A549 (cell line): ENCODE data around the gene MLLT3. TPM values are rescaled to one million over a fixed set of nuclear protein-coding genes. Genes with fewer than 3 reads are reported as not detected.

ENCODE experiments used
- ATAC-seq, 2 experiments: fragments of 200-7000 bp in 1 of 2; fragments of >200 bp in 1 of 2; cut with Nextera tagmentation in 1 of 2; cut with Tn5 transposase in 1 of 2; 3 replicates each; pipeline versions ENCODE4 v1.8.0 to v1.9.1; 2018 to 2020; ENCODE audit warnings: mild to moderate bottlenecking in 1 of 2, moderate library complexity in 1 of 2
- CTCF ChIA-PET: fragments of 300-600 bp; sonication (Branson Sonifier 250); formaldehyde crosslinking; extraction: SDS; loops from one replicate; lab custom pipeline; 2021; ENCODE audit warnings: antibody characterized with exemption, inconsistent platforms; lab: Yijun Ruan, JAX
- POLR2A ChIA-PET: fragments of 350-600 bp; formaldehyde crosslinking; extraction: SDS; loops from one replicate; lab custom pipeline; 2021; ENCODE audit warnings: antibody characterized with exemption, inconsistent platforms; lab: Yijun Ruan, JAX
- DNase-seq, 2 experiments: peaks; one replicate each; pipeline versions ENCODE4 v3.0.0 to v3.0.0-alpha.2; 2011 to 2016; ENCODE audit warnings: low read depth in 1 of 2, low spot score in 1 of 2
- FAIRE-seq: peaks from 2 replicates; lab custom pipeline; 2011; peaks lifted over from hg19 to GRCh38; lab: Jason Lieb, UNC
- H3K27ac ChIP-seq, 2 experiments: fragments of >200 bp; sonication (Bioruptor Twin); formaldehyde crosslinking; 3 replicates each; pipeline ENCODE4 v1.5.1; 2016 to 2017
- H3K4me1 ChIP-seq: fragments of >200 bp; sonication (Bioruptor Twin); formaldehyde crosslinking; 3 replicates; pipeline ENCODE4 v1.6.1; 2016
- H3K4me2 ChIP-seq: fragments of >200 bp; sonication (Bioruptor Twin); formaldehyde crosslinking; 3 replicates; pipeline ENCODE4 v1.6.1; 2016
- H3K4me3 ChIP-seq: fragments of >200 bp; sonication (Bioruptor Twin); formaldehyde crosslinking; 3 replicates; pipeline ENCODE4 v1.5.1; 2016
- H3K9me3 ChIP-seq: fragments of >200 bp; sonication (Bioruptor Twin); formaldehyde crosslinking; 3 replicates; pipeline ENCODE4 v1.6.1; 2016
- ATOH8 ChIP-seq: fragments of 250-450 bp; sonication (Bioruptor Pico); IDR thresholded peaks from 2 replicates; pipeline ENCODE4 v1.5.0; 2020; ENCODE audit warnings: low read depth, mild to moderate bottlenecking, moderate library complexity
- CBX8 ChIP-seq: fragments of 200-600 bp; sonication (generic); IDR thresholded peaks from 2 replicates; pipeline ENCODE4 v1.6.1; 2016
- CEBPB ChIP-seq, 2 experiments: fragments of >200 bp in 1 of 2; sonication (Bioruptor Twin) in 1 of 2; formaldehyde crosslinking in 1 of 2; IDR thresholded peaks; 2 replicates each; pipeline ENCODE4 v1.6.1; 2012 to 2016
- CHD4 ChIP-seq: fragments of 200-600 bp; sonication (generic); IDR thresholded peaks from 2 replicates; pipeline ENCODE4 v1.6.1; 2016; ENCODE audit warnings: antibody characterized with exemption, mild to moderate bottlenecking, borderline replicate concordance
- CTCF ChIP-seq: fragments of >200 bp; sonication (Bioruptor Twin); formaldehyde crosslinking; IDR thresholded peaks from 3 replicates; pipeline ENCODE4 v1.5.1; 2016
- ELK1 ChIP-seq: fragments of 150-350 bp; IDR thresholded peaks from 2 replicates; pipeline ENCODE4 v1.6.1; 2014; ENCODE audit warnings: low read depth, mild to moderate bottlenecking, low read length
- FOSL2 ChIP-seq, 2 experiments: fragments of 450-650 bp in 1 of 2; fragments of >200 bp in 1 of 2; sonication (Bioruptor Twin) in 1 of 2; formaldehyde crosslinking; IDR thresholded peaks; 2 replicates each; pipeline versions ENCODE4 v1.5.0 to v1.6.1; 2016 to 2020; ENCODE audit warnings: mild to moderate bottlenecking in 1 of 2, moderate library complexity in 1 of 2
- GATA3 ChIP-seq: IDR thresholded peaks from 2 replicates; pipeline ENCODE4 v1.6.1; 2012; ENCODE audit warnings: borderline replicate concordance
- HDAC2 ChIP-seq: fragments of 200-600 bp; sonication (generic); IDR thresholded peaks from 2 replicates; pipeline ENCODE4 v1.6.1; 2016
- HES2 ChIP-seq: fragments of >200 bp; sonication (Bioruptor Twin); formaldehyde crosslinking; IDR thresholded peaks from 2 replicates; pipeline ENCODE4 v1.6.1; 2016
- HOXB13 ChIP-seq: fragments of 250-450 bp; sonication (Bioruptor Pico); IDR thresholded peaks from 2 replicates; pipeline ENCODE4 v1.5.0; 2020; ENCODE audit warnings: low read depth, mild to moderate bottlenecking, moderate library complexity
- JUN ChIP-seq, 2 experiments: fragments of >200 bp; sonication (Bioruptor Twin); formaldehyde crosslinking; IDR thresholded peaks; 2 replicates in 1 of 2; 3 replicates in 1 of 2; pipeline ENCODE4 v1.6.1; 2016 to 2017
- JUNB ChIP-seq: fragments of >200 bp; sonication (Bioruptor Twin); formaldehyde crosslinking; IDR thresholded peaks from 2 replicates; pipeline ENCODE4 v1.6.1; 2016
- MAZ ChIP-seq: fragments of 150-350 bp; IDR thresholded peaks from 2 replicates; pipeline ENCODE4 v1.6.1; 2014; ENCODE audit warnings: antibody characterized with exemption, low read depth, low read length, borderline replicate concordance
- MYC ChIP-seq: IDR thresholded peaks from 2 replicates; pipeline ENCODE4 v1.6.1; 2012; ENCODE audit warnings: mild to moderate bottlenecking, inconsistent platforms, low read length, improper control_type of control experiment, borderline replicate concordance
- NFE2L2 ChIP-seq: fragments of 150-350 bp; conservative IDR thresholded peaks from 2 replicates; pipeline ENCODE4 v1.6.1; 2014; ENCODE audit warnings: low read length
- POLR2A ChIP-seq: IDR thresholded peaks from 2 replicates; pipeline ENCODE4 v1.6.1; 2012; ENCODE audit warnings: mild to moderate bottlenecking, low read length
- REST ChIP-seq: fragments of 200-600 bp; sonication (generic); IDR thresholded peaks from 2 replicates; pipeline ENCODE4 v1.6.1; 2016; ENCODE audit warnings: antibody characterized with exemption, mild to moderate bottlenecking, moderate library complexity
- RFX5 ChIP-seq: fragments of 450-650 bp; IDR thresholded peaks from 2 replicates; pipeline ENCODE4 v1.7.1; 2014; ENCODE audit warnings: antibody characterized with exemption, mild to moderate bottlenecking, moderate library complexity
- RNF2 ChIP-seq: fragments of 200-600 bp; sonication (generic); IDR thresholded peaks from 2 replicates; pipeline ENCODE4 v1.6.1; 2016; ENCODE audit warnings: low read depth, mild to moderate bottlenecking, antibody characterized with exemption, moderate library complexity, borderline replicate concordance
- SREBF2 ChIP-seq: fragments of 450-650 bp; IDR thresholded peaks from 2 replicates; pipeline ENCODE4 v1.6.1; 2014; ENCODE audit warnings: mild to moderate bottlenecking, moderate library complexity
- USF2 ChIP-seq: fragments of 450-650 bp; IDR thresholded peaks from 2 replicates; pipeline ENCODE4 v1.6.1; 2014; ENCODE audit warnings: antibody characterized with exemption
- ZFP36 ChIP-seq: fragments of 450-650 bp; IDR thresholded peaks from 2 replicates; pipeline ENCODE4 v1.6.1; 2014; ENCODE audit warnings: borderline replicate concordance; ENCODE audit not compliant: partially characterized antibody
- ZSCAN20 ChIP-seq: fragments of 250-450 bp; sonication (Bioruptor Pico); IDR thresholded peaks from 2 replicates; pipeline ENCODE4 v1.8.0; 2022; ENCODE audit warnings: mild to moderate bottlenecking, moderate library complexity
- WGBS: methylation state at CpG from one replicate; pipeline ENCODE4 v1.1.6; 2017; ENCODE audit errors: missing lambda C conversion rate; 5-methylcytosine and 5-hydroxymethylcytosine counted together
- polyA plus RNA-seq, 4 experiments: library from polyadenylated mRNA; depleted of rRNA in 3 of 4; stranded (reverse); fragments of >200 nt; fragmentation: RNase III in 1 of 4; extraction: RNeasy Plus Mini Kit Qiagen cat#74134 plus additional on column Dnase treatment in 1 of 4; gene quantifications; 2 replicates in 3 of 4; 3 replicates in 1 of 4; pipeline ENCODE4 v1.2.3, GENCODE V29; 2011 to 2017

Gene MLLT3
- polyA plus RNA-seq, 2 of the 4 experiments (the other 2 are of a cell fraction): 14.3 to 47.6 TPM

GRCh38 chr9:20538956-20539355 is 83.3 kb downstream of the MLLT3 start:
- no peak overlapping the region for H3K4me3 ChIP-seq
- CTCF ChIA-PET: no interaction called here
- TF ChIP-seq CTCF (no peak), CHD4 (no peak), MYC (no peak), HES2 (no peak), MAZ (no peak), HDAC2 (no peak), ZSCAN20 (CRISPR knock-in tag) (no peak), REST (no peak), USF2 (no peak)
- TF ChIP-seq, all 56 proteins: peak for 0
- 64% methylated on average over 1 of the region's 1 CpG for WGBS
- Histone ChIP-seq H3K9me3 (peaks cover 17% of the 10 kb centered on the region), H3K27ac (no peak overlapping the region), H3K4me1 (0 out of 3 replicates have a peak, but pooled peaks cover 4% of the 10 kb centered on the region), H3K4me2 (no peak overlapping the region)
- POLR2A ChIA-PET: no interaction called here
- no peak for ATAC-seq
- FAIRE-seq: no peak
- DNase-seq: no peak

- H3K27ac ChIP-seq: no peak overlapping the region
Measured at GRCh38 chr9:20538092-20538491, 84.2 kb downstream of the MLLT3 start.

More at GRCh38 chr9:20538092-20538491, 84.2 kb downstream of the MLLT3 start:
- TF ChIP-seq GATA3 (no peak), RFX5 (no peak), SREBF2 (no peak), ATOH8 (CRISPR knock-in tag) (no peak), JUNB (no peak), NFE2L2 (no peak), ELK1 (no peak), CHD4 (no peak), CBX8 (no peak), FOSL2 (IDR thresholded peaks at IDR 0.05) (no peak), FOSL2 (CRISPR knock-in tag; IDR thresholded peaks at IDR 0.05) (no peak), POLR2A (no peak), HDAC2 (no peak), CEBPB (IDR thresholded peaks at IDR 0.05) (no peak), ZFP36 (no peak), JUN (IDR thresholded peaks at IDR 0.05) (no peak), HOXB13 (CRISPR knock-in tag) (no peak), RNF2 (no peak)
- Histone ChIP-seq H3K4me2 (no peak overlapping the region), H3K9me3 (peaks cover 17% of the 10 kb centered on the region), H3K4me3 (no peak overlapping the region), H3K4me1 (0 out of 3 replicates have a peak, but pooled peaks cover 4% of the 10 kb centered on the region)
- ChIA-PET POLR2A (no interaction called here), CTCF (no interaction called here)
- no peak for ATAC-seq
- no peak for DNase-seq
- FAIRE-seq: no peak
